CD4-positive, alpha-beta T cell treated with Interleukin-6 at 100 ng/mL for 8 hours (primary cell): ENCODE measurements around the gene BORCS8.
A peak's percentile ranks its signal among the peaks of the same experiment; 100 is the strongest.
"Not testable (repeated sequence)": the region's sequence is repeated elsewhere in the genome, so short reads cannot be mapped to it uniquely, and the experiment has no call there.

Experiments
- DNase-seq: peaks from one replicate; pipeline ENCODE4 v3.0.0-alpha.2; 2020; ENCODE audit warnings: mixed read lengths, low spot score

The BORCS8 gene

DNA sequence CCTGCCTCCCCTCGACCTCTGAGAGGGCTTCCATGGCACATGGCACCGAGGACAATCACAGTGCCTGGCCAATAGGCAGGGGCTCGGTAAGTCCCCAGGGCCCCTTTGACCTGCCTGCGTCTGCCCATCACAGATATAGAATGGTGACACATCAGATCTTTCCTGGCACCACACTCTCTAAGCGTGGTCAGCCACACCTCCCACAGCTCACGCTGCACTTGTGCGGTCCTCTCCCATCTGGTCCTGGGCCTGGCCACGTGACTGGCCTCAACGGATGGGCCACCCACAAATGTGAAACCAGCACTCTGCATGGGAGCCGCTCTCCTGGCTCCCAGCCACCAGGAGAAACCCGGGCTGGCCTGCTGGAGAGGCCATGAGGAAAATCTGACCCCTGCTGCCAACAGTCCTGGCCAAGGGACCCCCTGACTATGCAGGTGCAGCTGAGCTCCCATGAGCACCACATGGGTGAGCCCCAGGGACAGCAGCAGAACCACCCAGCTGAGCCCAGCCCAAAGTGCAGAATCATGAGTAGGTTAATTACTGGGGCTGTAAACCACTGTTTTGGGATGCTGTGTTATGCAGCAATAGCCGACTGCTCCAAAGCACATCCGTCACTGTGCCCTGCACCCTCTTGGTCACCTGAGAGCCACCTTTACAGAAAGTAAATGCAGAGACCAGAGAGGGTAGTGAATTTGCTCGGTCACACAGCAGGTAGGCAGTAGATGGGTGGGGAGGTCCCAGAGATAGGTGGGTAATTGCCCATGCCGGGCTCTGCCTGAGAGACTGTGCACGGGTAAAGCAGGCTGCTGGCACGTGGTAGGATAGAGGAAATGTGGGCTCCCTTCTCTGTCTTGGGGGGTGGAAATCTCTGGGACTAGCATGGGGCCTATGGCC is 12.2 kb downstream of the BORCS8 start:
- DNase-seq, result no peak

GRCh38 chr19:19176950-19177349 is 15.0 kb downstream of the BORCS8 start:
- no peak for DNase-seq

- not testable (repeated sequence) for DNase-seq
Observed at GRCh38 chr19:19173243-19173642, 18.7 kb downstream of the BORCS8 start.

DNA sequence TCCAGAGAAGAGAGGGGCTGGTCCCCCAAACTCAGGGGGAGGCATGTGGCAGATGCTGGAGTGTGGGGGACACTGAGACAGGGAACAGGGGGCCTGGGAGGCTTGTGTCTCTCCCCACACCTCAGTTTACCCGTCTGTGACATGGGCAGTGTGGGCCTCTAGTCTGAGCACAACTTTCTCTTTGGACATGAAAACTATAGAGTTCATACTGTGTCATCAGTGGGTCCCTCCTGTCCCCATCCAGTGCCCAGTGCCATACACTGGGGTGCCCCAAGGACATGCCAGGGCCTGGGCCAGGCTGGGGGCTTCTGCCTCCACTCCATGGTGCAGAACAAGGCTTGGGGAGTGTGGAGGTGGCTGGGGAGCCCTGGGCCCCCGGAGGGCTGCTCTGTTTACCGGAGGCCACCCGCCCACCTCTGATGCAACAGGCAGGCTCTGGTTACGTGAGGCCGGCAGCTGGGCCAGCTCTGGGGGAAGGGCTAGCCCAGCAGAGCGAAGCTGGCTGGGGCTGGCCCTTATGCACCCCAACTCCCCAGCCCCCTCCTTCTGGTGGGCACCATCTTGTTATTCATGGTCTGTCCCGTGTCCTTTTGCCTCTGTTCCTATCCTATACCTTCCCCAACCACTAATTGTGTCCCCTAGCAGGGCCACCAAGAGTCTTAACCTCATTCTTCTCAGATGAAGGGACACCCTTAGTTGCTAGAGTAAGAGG is 20.0 kb downstream of the BORCS8 start:
- DNase-seq, result no peak

DNA sequence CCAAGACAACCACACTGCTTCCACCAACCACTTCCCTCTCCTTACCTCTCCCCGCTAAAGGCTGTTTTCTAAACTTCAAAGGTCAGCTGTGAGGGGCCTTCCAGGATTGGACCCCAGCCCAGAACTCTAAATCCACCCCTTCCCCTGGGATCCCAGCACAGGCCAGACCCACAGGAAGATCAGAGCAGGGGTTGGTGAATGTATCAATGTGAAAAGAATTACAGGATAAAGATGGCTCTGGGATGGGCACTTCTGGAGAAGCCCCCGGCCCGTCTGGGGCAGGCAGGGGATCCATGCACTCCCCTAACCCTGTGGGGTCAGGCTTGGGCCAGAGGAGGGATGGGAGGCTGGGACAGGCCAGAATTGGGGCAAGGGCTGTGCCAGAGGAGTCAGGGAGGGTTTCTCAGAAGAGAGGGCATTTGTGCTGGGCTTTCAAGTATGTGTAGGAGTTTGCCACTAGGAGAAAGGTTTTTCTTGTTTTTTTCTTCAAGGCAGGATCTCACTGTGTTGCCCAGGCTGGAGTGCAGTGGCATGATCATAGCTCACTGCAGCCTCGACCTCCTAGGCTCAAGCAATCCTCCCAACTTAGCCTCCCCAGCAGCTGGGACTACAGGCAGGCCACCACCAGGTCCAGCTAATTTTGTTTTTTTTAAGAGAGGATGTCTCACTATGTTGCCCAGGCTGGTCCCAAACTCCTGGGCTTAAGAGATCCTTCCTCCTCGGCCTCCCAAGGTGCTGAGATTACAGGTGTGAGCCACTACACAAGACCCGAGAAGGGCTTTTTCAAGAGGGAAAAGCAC is 20.9 kb downstream of the BORCS8 start:
- no peak for DNase-seq

DNA sequence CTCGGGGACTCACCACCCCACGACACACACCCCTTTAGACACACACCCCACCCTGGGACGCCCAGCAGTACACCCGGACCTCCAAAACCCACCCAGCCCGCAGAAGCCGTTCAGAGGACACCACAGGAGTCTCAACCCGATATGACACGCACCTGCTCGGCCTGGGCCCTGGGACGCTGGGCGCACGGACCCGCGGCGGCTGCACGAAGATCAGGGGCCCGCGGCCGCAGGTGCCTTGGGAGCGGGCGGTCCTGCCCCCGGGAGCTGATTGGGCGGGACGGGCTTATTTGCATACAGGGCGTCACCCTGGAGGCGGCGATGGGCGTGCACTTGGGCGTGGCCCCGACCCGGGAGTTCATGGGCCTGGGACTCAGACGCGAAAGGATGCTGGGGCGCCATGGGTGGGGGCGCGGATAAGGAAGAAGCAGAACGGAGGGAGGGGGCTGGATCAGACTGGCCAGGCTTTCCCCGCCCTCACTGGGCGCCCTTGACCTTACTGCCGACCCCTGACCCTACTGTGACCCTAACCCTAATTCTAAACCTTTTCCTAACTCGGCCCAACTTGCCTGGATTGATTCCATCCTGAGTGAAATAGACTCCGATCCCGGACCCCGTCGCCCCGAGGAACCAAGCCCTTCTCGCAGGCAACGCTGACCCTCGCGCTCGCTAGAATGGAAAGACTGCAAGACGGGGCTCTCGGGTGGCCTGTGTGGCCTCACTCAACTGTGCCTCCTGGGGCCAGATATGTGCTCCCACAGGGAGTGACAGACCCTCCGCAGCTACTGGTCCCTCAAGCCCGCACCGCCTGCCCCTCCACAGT is 21.7 kb downstream of the BORCS8 start, which contains the start of gene MEF2B:
Gene MEF2B (minus strand): TSS at position 211 of the 820 bp plus-strand sequence. CDS start 19,528 bp downstream, outside the sequence.
- DNase-seq, result peak; percentile 65

GRCh38 chr19:19169236-19170052 is 22.5 kb downstream of the BORCS8 start:
- no peak for DNase-seq

DNA sequence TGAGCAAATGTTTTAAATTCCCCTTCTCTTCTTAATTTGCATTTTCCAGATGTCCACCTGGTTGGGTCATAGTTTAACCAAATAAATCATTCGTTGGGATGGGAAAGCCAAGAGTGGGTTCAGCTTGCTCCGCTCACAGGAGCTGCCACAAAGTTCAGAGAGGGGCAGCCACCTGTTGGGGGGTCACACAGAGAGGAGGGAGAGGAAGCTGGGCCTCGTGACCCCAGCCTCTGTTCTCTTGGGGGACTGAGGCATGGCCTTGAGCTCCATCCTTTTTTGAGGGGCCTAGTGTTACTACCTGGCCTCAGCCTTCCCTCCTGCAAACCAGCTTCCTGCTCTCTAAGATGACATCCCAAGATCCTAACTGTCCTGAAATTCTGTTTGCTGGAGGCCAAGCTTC is 24.3 kb downstream of the BORCS8 start:
- DNase-seq, result no peak

- no peak for DNase-seq
Observed at GRCh38 chr19:19165396-19165795, 26.6 kb downstream of the BORCS8 start.

- no peak for DNase-seq
Observed at GRCh38 chr19:19162495-19162894, 29.5 kb downstream of the BORCS8 start.

GRCh38 chr19:19160461-19161035 is 31.4 kb downstream of the BORCS8 start:
- no peak for DNase-seq

DNA sequence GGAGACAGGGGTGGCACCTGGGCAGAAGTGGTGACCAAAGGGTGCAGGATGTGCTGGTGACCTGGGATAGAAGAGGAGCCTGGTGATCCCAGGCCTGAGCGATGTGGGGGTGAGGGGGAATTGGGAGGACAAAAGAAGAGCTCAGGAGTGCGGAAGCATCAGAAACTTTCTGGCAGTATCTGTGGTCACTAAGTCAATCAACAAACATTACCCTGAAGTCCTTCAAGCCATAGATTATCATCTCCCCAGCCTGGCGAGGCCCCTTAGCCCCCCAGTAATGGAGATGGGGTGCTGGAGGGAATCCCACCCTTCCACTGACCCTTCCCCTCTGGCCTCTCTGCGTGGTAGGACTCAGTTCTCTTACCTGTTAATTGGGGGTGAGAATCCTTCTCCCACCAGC is 32.4 kb downstream of the BORCS8 start:
- no peak for DNase-seq

- no peak for DNase-seq
Observed at GRCh38 chr19:19157808-19158207, 34.1 kb downstream of the BORCS8 start.

GRCh38 chr19:19155495-19156219 is 36.3 kb downstream of the BORCS8 start:
- no peak for DNase-seq

GRCh38 chr19:19154768-19155494 is 37.0 kb downstream of the BORCS8 start:
- DNase-seq, result no peak

DNA sequence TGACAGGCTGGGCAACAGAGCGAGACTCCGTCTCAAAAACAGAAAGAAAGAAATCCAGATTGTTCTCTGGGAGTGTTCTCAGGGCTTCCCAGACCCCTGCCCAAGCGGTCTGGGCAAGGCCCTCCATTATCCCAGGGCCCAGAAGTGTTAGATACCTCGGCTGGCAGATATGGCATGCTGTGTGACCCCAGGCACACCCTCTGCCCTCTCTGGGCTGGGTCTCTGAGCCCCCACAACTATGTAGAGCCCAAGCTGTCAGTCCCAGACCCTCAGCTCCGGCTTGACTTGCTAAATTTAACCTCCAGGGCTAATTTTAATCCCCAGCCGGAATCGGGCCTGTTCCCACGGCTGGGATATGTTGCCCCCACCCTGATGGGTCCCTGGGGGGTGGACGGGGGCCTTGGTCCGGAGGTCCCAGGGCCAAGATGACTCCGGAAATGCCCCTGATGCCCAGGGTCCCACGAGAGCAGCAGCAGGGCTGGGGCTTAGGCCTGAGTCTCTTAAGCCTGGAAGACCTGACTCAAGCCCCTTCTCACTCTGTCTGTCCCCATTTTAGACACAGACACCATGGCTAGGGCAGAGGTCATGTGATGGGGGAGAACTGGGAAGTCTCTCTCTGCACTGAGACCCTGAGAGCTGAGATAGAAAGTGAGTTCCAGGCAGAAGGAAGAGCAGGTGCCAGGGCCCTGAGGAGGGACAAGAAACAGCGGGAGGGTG is 39.1 kb downstream of the BORCS8 start:
- no peak for DNase-seq

GRCh38 chr19:19151418-19151817 is 40.5 kb downstream of the BORCS8 start:
- DNase-seq, result no peak

- DNase-seq, result no peak
Observed at GRCh38 chr19:19149435-19149834, 42.5 kb downstream of the BORCS8 start.
